Common myeloid progenitor, CD34-positive (primary cell): Measurements from ENCODE around the gene EQTN.
A peak's percentile ranks its signal among the peaks of the same experiment; 100 is the strongest.

Source experiments
- CTCF ChIA-PET: fragments of 350-600 bp; sonication (Branson Sonifier 250); formaldehyde crosslinking; loops from one replicate; lab custom pipeline; 2021; ENCODE audit warnings: antibody characterized with exemption; lab: Charles Lee
- POLR2A ChIA-PET: fragments of 350-600 bp; sonication (Branson Sonifier 250); formaldehyde crosslinking; loops from one replicate; lab custom pipeline; 2021; ENCODE audit warnings: antibody characterized with exemption; lab: Charles Lee
- DNase-seq, 3 donors: peaks; one replicate each; pipeline versions ENCODE4 v3.0.0 to v3.0.0-alpha.2; 2013
- H3K27ac ChIP-seq, 2 experiments: 1 replicate in 1 of 2; 2 replicates in 1 of 2; pipeline ENCODE4 v1.7.0; 2013; ENCODE audit warnings: inconsistent platforms in 2 of 2, low read length in 2 of 2, mild to moderate bottlenecking in 2 of 2, low read depth in 1 of 2, moderate library complexity in 1 of 2; ENCODE audit not compliant: severe bottlenecking in 2 of 2, insufficient read depth in 1 of 2, poor library complexity in 1 of 2
- H3K27me3 ChIP-seq, 5 experiments: replicated peaks in 2 of 5; 1 replicate in 3 of 5; 2 replicates in 2 of 5; pipeline versions ENCODE4 v1.6.1 to v1.7.0; 2013; ENCODE audit warnings: low read length in 4 of 5, mild to moderate bottlenecking in 2 of 5, moderate library complexity in 2 of 5, inconsistent platforms in 1 of 5; ENCODE audit not compliant: insufficient read depth in 5 of 5, control insufficient read depth in 4 of 5
- H3K36me3 ChIP-seq, 4 experiments: 1 replicate in 2 of 4; 2 replicates in 2 of 4; pipeline versions ENCODE4 v1.6.1 to v1.7.0; 2013; ENCODE audit warnings: low read length in 3 of 4, control low read depth in 1 of 4, mild to moderate bottlenecking in 1 of 4; ENCODE audit not compliant: control insufficient read depth in 4 of 4, insufficient read depth in 4 of 4
- H3K4me1 ChIP-seq, 4 experiments: 1 replicate in 3 of 4; 2 replicates in 1 of 4; pipeline versions ENCODE4 v1.6.1 to v1.7.1; 2013; ENCODE audit warnings: low read length in 3 of 4, mild to moderate bottlenecking in 3 of 4, control low read depth in 1 of 4, inconsistent platforms in 1 of 4, moderate library complexity in 1 of 4; ENCODE audit not compliant: control insufficient read depth in 4 of 4, insufficient read depth in 4 of 4; ENCODE audit errors: control extremely low read depth in 1 of 4
- H3K4me3 ChIP-seq, 7 experiments: 1 replicate in 4 of 7; 2 replicates in 3 of 7; pipeline versions ENCODE4 v1.5.1 to v1.7.0; 2013; ENCODE audit warnings: mild to moderate bottlenecking in 7 of 7, low read length in 6 of 7, moderate library complexity in 6 of 7, inconsistent platforms in 2 of 7, low read depth in 2 of 7, control low read depth in 1 of 7; ENCODE audit not compliant: insufficient read depth in 4 of 7, control insufficient read depth in 1 of 7; ENCODE audit errors: extremely low read depth in 1 of 7
- H3K9me3 ChIP-seq, 5 experiments: 1 replicate in 4 of 5; 2 replicates in 1 of 5; pipeline versions ENCODE4 v1.6.1 to v1.7.1; 2013; ENCODE audit warnings: low read length in 4 of 5, mild to moderate bottlenecking in 2 of 5, inconsistent platforms in 1 of 5, low read depth in 1 of 5, moderate library complexity in 1 of 5; ENCODE audit not compliant: control insufficient read depth in 4 of 5, insufficient read depth in 2 of 5; ENCODE audit errors: control extremely low read depth in 1 of 5
- WGBS: methylation state at CpG from one replicate; pipeline ENCODE4 v1.1.5; 2013; ENCODE audit not compliant: insufficient coverage; 5-methylcytosine and 5-hydroxymethylcytosine counted together

Gene EQTN

GRCh38 chr9:27303219-27303618 is 6.3 kb upstream of the EQTN start:
- ChIA-PET CTCF (no interaction called here), POLR2A (no interaction called here)
- H3K27ac ChIP-seq, result no peak overlapping the region
- H3K36me3 ChIP-seq, result no peaks in the 10 kb centered on the region
- peaks cover 0 to 7% (median 0%) of the 10 kb centered on the region in 5 experiments for H3K9me3 ChIP-seq
- whole genome bisulfite sequencing, result 60% methylated on average over 1 of the region's 6 CpGs
- no peaks in the 10 kb centered on the region for H3K4me1 ChIP-seq
- no peaks in the 10 kb centered on the region for H3K27me3 ChIP-seq
- no peak for DNase-seq
- no peak overlapping the region for H3K4me3 ChIP-seq

- Histone ChIP-seq H3K36me3 (no peaks in the 10 kb centered on the region), H3K4me3 (no peak overlapping the region), H3K4me1 (no peaks in the 10 kb centered on the region), H3K27ac (no peak overlapping the region), H3K9me3 (no peaks in the 10 kb centered on the region), H3K27me3 (no peaks in the 10 kb centered on the region)
- CTCF ChIA-PET, result interaction anchor here (1.1 kb wide), 1 partner anchor 18 kb away, joined by 4 read pairs; no protein-coding TSS in a partner anchor
- DNase-seq, result no peak
- POLR2A ChIA-PET, result interaction anchor here (0.7 kb wide), 1 partner anchor 146 kb away, joined by 3 read pairs; no protein-coding TSS in a partner anchor
- 94% methylated on average over 2 of the region's 2 CpGs for WGBS
These were observed 3.0 kb downstream of the EQTN start for GRCh38 chr9:27293996-27294395.

GRCh38 chr9:27292659-27293405 is 4.1 kb downstream of the EQTN start:
- Histone ChIP-seq H3K36me3 (no peaks in the 10 kb centered on the region), H3K27ac (no peak overlapping the region), H3K27me3 (no peaks in the 10 kb centered on the region), H3K4me1 (no peaks in the 10 kb centered on the region), H3K9me3 (no peaks in the 10 kb centered on the region), H3K4me3 (no peak overlapping the region)
- CTCF ChIA-PET, result interaction anchor here (1.1 kb wide), 1 partner anchor 17 kb away, joined by 4 read pairs; no protein-coding TSS in a partner anchor
- 97% methylated on average over 6 of the region's 7 CpGs for WGBS
- POLR2A ChIA-PET, result no interaction called here
- no peak for DNase-seq

GRCh38 chr9:27291292-27291691 is 5.7 kb downstream of the EQTN start:
- no peaks in the 10 kb centered on the region for H3K4me1 ChIP-seq
- CTCF ChIA-PET, result interaction anchor here (1.6 kb wide), 1 partner anchor 10 kb away, joined by 3 read pairs; no protein-coding TSS in a partner anchor
- H3K9me3 ChIP-seq, result no peaks in the 10 kb centered on the region
- POLR2A ChIA-PET, result no interaction called here
- H3K27ac ChIP-seq, result no peak overlapping the region
- no peaks in the 10 kb centered on the region for H3K36me3 ChIP-seq
- DNase-seq, result no peak
- no peaks in the 10 kb centered on the region for H3K27me3 ChIP-seq
- no peak overlapping the region for H3K4me3 ChIP-seq
- WGBS, result 95% methylated on average over 7 of the region's 8 CpGs

GRCh38 chr9:27282269-27282668 is 14.7 kb downstream of the EQTN start:
- WGBS, result 97% methylated on average over 3 of the region's 7 CpGs
- Histone ChIP-seq H3K36me3 (no peaks in the 10 kb centered on the region), H3K27me3 (no peaks in the 10 kb centered on the region), H3K4me3 (no peak overlapping the region), H3K27ac (no peak overlapping the region), H3K4me1 (peaks cover 0 to 22% (median 5%) of the 10 kb centered on the region in 4 experiments), H3K9me3 (no peaks in the 10 kb centered on the region)
- POLR2A ChIA-PET, result interaction anchor here (0.6 kb wide), 1 partner anchor 221 kb away, joined by 4 read pairs; no protein-coding TSS in a partner anchor
- DNase-seq, result no peak
- CTCF ChIA-PET, result interaction anchor here (1.0 to 1.1 kb wide), 2 partner anchors 11 to 34 kb away, joined by 3 to 5 read pairs; no protein-coding TSS in a partner anchor

- Histone ChIP-seq H3K9me3 (no peaks in the 10 kb centered on the region), H3K27ac (no peak overlapping the region), H3K4me3 (peak overlapping the region in 2 of 7 experiments; percentile 45 to 67), H3K27me3 (no peaks in the 10 kb centered on the region), H3K36me3 (no peaks in the 10 kb centered on the region), H3K4me1 (peaks cover 0 to 26% (median 5%) of the 10 kb centered on the region in 4 experiments)
- ChIA-PET CTCF (interaction anchor here (0.8 to 1.4 kb wide), 3 partner anchors 10 to 23 kb away, joined by 3 to 6 read pairs (median 3); no protein-coding TSS in a partner anchor), POLR2A (no interaction called here)
- 18% methylated on average over 3 of the region's 5 CpGs for WGBS
- peak; percentile 43 to 88 (median 83) for DNase-seq
These were observed 16.1 kb downstream of the EQTN start for GRCh38 chr9:27280860-27281259.

- Histone ChIP-seq H3K9me3 (no peaks in the 10 kb centered on the region), H3K4me1 (peaks cover 0 to 26% (median 5%) of the 10 kb centered on the region in 4 experiments), H3K36me3 (no peaks in the 10 kb centered on the region), H3K27ac (no peak overlapping the region), H3K27me3 (no peaks in the 10 kb centered on the region), H3K4me3 (no peak overlapping the region)
- CTCF ChIA-PET, result interaction anchor here (1.0 to 1.4 kb wide), 4 partner anchors 9 to 32 kb away, joined by 3 to 6 read pairs (median 3); no protein-coding TSS in a partner anchor
- POLR2A ChIA-PET, result no interaction called here
- WGBS, result 95% methylated on average over 16 of the region's 16 CpGs
- no peak for DNase-seq
These were observed 16.7 kb downstream of the EQTN start for GRCh38 chr9:27280249-27280648.
